NCI-H1105 (cell line): ENCODE measurements around the gene NPAS3.
A peak's percentile ranks its signal among the peaks of the same experiment; 100 is the strongest.

Experiments used
- DNase-seq: peaks from one replicate; lab custom pipeline; 2025; lab: John Stamatoyannopoulos, UW

NPAS3 gene

GRCh38 chr14:33254861-33255395 lies 316.2 kb downstream of the NPAS3 start:
- DNase-seq, result peak; percentile 2

GRCh38 chr14:33257796-33258195 lies 319.1 kb downstream of the NPAS3 start:
- DNase-seq, result no peak

GRCh38 chr14:33259764-33260163 lies 321.1 kb downstream of the NPAS3 start:
- DNase-seq, result no peak

- no peak for DNase-seq
These were observed 332.5 kb downstream of the NPAS3 start for GRCh38 chr14:33271216-33271615.

DNA sequence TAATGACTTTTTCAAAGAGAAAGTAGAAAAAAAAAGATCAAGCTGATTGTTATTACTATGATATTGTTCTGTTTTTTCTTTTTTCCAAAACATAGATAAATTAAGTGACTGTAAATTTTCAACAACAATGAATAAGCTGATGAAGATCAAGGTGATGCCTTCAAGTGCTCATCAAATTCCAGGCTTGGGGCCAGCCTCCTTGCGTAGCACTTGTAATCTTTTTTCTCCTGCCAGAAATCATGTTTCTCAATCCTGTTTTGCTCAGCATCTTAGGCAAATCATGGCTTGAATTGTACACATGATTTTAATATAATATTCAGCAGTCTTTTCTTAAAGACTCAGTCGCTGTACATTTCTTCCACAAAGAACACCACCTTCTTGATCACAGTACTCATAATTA lies 333.2 kb downstream of the NPAS3 start:
- no peak for DNase-seq

- no peak for DNase-seq
These were observed 335.3 kb downstream of the NPAS3 start for GRCh38 chr14:33273978-33274377.

- no peak for DNase-seq
These were observed 337.2 kb downstream of the NPAS3 start for GRCh38 chr14:33275879-33276278.

- DNase-seq, result no peak
These were observed 341.2 kb downstream of the NPAS3 start for GRCh38 chr14:33279865-33280264.

GRCh38 chr14:33280646-33281045 lies 342.0 kb downstream of the NPAS3 start:
- DNase-seq, result no peak

DNA sequence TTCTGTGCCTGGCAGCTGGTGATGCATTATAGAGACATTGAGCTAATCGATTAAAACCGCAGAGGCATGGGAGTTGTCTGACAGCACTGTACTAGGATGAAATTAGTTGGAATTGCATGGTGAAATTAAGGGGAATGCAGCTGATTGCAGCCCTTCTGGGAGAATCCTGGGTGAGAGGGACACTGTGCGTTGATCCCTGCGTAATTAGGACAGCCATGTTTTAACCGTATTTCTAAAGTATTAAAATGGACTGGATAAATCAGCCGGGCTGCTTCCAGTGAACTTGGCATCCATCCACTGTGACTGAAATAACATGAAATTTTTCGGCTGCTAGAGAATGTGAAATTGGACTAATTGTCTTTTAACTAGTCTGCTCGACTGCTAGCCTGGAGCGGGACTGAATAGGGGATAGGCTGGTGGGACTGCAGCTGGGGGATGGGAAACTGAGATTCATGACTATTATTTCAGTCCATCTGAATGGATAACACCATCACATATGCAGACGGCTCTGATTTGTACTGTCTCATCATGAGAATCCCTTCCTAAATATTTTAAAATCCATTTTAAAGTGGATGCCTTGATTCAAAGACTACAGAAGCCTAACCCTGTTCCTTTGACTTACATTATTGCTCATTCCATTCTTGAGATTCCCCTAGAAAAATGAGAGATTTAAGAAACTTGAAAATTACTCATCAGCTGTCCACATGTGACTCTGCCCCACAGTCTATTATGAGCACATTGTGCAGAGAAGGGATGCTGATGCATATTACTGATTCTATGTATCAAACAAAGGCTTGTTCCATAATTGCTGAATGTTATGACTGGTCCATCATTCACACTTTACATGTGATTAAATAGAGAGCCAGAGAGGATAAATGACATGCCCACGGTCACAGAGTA lies 343.9 kb downstream of the NPAS3 start:
- DNase-seq, result no peak

DNA sequence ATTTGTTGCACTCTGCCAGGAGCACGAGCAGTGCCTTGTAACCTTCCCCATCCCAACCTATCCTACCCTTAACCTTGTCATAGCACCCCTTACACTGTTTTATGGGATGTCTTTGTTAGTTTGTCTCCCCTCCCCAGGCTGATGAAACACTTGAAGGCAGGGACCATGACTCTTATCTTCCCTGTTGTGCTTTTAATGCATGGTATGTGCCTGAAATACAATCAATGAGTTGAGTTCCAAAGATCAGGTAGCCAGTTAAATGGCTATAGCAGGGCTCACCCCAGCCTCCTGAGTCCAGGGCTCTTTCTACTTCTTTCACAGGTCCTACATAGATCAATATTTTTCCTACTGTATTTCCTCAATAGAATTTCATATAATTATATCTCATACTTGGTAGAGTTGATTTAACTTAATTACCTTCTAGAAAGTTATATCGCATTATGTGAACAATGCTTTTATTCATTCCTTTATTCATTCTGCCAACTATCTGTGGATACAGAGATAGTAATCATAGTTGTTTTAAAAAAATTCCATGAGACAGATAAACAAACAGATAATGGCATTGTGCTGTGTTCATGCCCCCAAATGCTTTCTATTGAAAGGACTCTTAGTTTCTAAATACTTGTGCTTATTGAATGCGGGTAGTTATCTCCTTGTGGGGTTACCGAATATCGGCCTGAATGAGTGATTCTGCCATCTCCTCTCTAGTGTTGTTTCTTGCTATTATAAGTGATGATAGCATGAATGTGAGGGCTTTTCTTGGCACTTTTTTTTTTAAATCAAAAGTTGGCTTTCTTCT lies 347.4 kb downstream of the NPAS3 start:
- DNase-seq, result no peak

GRCh38 chr14:33287189-33287588 lies 348.5 kb downstream of the NPAS3 start:
- no peak for DNase-seq

- no peak for DNase-seq
These were observed 352.0 kb downstream of the NPAS3 start for GRCh38 chr14:33290641-33291040.

- DNase-seq, result no peak
These were observed 352.9 kb downstream of the NPAS3 start for GRCh38 chr14:33291529-33292104.

DNA sequence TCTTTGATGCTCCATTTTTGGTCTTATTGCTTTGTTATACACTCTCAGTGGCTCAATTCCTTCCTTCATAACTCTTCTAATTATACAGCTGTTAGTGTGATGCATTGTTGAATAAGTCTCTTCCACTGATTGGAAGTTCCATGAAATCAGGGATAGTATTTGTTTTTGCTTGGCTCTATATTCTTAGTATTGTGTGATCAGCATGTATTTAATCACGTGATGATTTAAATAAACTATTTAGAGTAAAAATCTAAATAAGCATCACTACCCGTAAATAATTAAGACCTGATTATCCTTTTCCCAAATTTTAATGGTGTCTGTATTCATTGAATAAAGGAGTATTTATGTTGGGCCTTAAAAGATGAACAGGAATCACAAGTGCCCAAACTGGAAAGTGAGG lies 355.7 kb downstream of the NPAS3 start:
- no peak for DNase-seq

DNA sequence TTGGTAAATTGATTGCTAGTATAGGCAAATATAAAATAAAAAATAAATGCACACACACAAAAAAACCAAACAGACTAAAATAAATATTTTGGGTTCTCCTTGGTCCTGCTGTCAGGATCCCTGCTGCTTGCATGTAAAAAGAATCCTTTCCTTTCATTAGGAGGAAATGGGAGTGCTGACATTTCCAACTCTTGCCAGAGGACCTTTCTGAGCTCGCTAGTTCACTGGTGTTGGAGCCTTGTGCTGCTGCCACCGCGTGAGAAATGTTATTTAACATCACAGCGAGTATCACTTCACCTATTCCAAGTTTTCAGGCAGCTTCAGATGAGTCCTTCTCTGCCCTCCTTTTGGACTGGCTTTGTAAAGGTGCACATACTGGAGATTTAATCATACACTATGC lies 358.9 kb downstream of the NPAS3 start:
- DNase-seq, result no peak

DNA sequence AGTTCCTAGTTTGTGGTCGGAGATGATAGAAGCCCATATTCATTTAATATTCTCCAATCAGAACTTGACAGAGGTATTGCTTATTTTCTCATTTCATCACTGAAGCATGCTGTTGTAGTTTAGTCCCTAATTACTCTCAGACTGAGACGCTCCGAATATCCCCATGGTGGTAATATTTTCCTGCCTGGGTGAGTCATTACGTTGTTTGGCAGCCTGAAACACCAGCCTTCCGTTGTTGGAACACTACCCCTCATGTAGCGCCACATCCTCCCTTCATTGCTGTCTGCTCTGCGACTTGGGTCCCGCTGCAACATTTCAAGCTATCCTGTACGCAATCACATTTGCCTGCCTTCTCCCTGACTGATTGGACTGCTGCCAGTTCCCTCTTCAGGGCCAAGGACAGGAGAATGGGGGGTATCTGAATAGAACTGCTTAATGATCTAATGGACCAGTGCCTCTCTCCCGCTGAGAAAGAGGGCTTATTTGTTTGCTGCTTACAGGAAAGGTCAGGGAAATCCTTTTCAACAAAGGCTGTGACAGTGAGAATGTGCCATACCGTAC lies 369.1 kb downstream of the NPAS3 start:
- peak; percentile 85 for DNase-seq

DNA sequence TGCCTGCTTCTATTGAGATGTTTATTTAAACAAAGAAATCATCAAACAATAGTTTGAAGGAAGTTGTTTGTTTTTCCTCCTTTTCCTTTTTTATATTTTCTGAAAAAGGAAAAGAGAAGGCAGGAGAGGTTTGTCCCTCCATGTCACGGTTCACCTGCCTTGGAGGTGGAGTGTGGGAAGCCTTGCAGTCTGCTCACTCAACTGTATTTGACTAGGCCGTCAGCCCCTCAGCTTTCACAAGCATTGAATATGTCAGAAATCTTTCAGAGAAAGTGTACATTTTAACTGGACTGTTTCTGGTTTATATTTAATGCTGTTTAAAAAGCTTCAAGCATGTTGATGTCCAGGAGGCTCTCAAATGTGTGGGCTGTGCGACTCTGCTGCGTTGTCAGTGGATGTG lies 370.4 kb downstream of the NPAS3 start:
- no peak for DNase-seq

GRCh38 chr14:33315217-33315616 lies 376.5 kb downstream of the NPAS3 start:
- no peak for DNase-seq

- DNase-seq, result no peak
These were observed 377.0 kb downstream of the NPAS3 start for GRCh38 chr14:33315721-33316120.

GRCh38 chr14:33317675-33318074 lies 379.0 kb downstream of the NPAS3 start:
- peak; percentile 13 for DNase-seq

GRCh38 chr14:33323979-33324378 lies 385.3 kb downstream of the NPAS3 start:
- no peak for DNase-seq
